ENCODE measurements around the gene PDP2.

The PDP2 gene

DNA sequence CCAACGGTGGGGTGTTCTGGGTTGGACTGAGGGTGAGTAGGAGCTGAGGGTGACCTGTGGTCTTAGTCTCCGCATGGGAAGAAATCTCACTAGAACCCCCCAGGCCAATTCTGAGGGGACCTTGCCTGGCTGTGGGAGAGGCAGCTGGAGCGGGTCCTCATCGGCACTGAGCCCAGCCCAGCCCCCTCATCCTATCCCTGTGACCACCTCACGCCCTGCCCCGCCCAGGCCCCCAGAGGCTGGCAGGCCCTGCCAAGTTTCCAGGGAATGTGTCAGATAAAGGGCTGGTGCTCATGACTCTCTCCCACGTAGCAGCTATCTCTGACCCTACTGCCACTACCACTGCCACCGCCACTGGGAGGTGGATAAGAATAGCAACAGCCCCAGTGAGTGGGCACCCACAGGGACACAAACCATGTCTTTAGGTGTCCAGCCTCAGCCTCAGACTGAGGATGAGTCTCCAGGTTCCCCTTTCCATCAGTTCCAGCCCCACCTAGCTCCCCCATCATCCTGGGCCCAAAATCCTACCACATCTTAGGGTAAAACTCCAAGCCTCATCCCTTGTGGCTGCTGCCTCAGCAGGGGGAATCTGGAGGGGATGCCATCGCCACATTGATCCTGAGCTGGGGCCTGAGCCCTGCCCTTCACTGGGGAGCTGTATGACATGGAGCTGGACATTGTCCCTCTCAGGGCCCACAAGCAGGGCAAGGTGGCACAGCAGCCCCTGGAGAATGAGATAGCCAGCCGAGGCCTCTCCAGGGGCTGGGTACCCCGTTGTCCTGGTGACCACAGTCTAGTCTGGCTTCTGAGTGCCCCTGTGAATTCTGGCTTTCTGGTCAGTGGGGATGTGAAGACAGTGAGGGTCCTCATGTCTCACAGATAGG is 23.5 kb downstream of the PDP2 start:
- Histone ChIP-seq H3K4me1 (ENCODE audit: control insufficient read depth, insufficient read depth, low read length) (peaks cover 55% of the 10 kb centered on the region), H3K27ac (ENCODE audit: low read depth, low read length) (peak overlapping the region; percentile 94), H3K36me3 (ENCODE audit: control insufficient read depth, insufficient read depth, low read length) (no peaks in the 10 kb centered on the region), H3K27me3 (ENCODE audit: control insufficient read depth, insufficient read depth, low read length) (no peaks in the 10 kb centered on the region), H3K4me3 (ENCODE audit: low read length) (no peak overlapping the region), H3K9ac (ENCODE audit: low read length) (no peak overlapping the region)

DNA sequence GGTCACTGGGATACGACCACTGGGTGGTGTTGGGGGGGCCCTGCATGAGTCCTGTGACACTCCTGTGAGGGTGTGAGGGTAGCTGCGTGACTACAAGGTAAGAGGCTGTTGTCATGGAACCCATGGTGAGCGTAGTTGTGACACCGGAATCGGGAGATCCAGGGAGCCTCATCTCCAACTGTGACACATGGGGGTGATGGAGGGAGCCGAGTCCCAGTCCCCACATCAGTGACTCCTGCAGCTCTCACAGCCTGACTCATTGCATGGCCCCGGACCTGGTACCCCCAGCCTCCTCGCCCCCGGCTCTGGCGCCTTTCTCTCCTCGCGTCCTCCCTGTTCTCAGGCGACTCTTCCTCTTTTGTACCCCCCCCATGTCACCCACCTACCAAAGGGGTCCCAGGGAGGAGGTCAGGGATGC is 24.1 kb downstream of the PDP2 start:
- peak overlapping the region; percentile 34 for H3K27ac ChIP-seq (ENCODE audit: low read depth, low read length)
- H3K4me1 ChIP-seq (ENCODE audit: control insufficient read depth, insufficient read depth, low read length): peaks cover 52% of the 10 kb centered on the region
- H3K9ac ChIP-seq (ENCODE audit: low read length): no peak overlapping the region

DNA sequence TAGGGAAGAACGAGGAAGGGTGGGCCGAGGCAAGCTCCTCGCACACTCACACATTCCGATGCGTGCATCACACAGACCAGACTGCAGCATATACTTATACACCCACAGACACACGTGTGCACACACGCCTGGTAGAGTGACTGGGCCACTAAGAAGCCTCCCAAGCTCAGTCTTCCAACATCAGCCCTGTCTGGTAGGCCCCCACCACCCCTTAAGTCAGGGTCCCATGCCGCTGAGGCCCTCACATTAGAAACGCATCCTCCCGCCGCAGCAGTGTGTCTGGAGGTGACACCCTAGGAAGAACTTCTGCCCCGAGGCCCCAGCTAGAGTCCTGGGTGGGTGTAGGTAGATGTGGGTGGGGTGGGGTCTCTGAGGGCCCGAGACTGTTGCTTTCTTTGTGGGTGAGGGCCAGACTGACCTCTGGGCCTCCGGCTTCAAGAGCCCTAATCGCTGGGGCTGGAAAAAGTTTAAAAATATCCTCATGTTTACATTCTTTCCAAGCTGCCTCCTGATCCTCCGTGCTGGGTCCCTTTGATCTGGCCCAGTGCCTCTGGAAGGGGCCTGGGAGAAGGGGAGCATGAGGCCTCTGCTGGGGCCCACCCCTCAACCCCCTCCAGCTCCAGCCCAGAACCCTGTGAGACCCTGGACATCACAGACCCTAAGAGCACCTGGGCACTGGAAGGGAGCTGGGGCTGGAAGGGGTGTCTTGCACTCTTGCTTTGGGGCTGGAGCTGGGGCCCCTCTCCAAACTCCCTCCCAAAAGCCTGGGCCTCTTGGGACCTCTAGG is 24.7 kb downstream of the PDP2 start:
- Histone ChIP-seq H3K27me3 (ENCODE audit: control insufficient read depth, insufficient read depth, low read length) (no peaks in the 10 kb centered on the region), H3K27ac (ENCODE audit: low read depth, low read length) (peak overlapping the region; percentile 34), H3K4me3 (ENCODE audit: low read length) (peak overlapping the region; percentile 31)

More for the DNA sequence above, 24.1 kb downstream of the PDP2 start:
- no peaks in the 10 kb centered on the region for H3K36me3 ChIP-seq (ENCODE audit: control insufficient read depth, insufficient read depth, low read length)
- H3K27me3 ChIP-seq (ENCODE audit: control insufficient read depth, insufficient read depth, low read length): no peaks in the 10 kb centered on the region
- peak overlapping the region; percentile 31 for H3K4me3 ChIP-seq (ENCODE audit: low read length)

DNA sequence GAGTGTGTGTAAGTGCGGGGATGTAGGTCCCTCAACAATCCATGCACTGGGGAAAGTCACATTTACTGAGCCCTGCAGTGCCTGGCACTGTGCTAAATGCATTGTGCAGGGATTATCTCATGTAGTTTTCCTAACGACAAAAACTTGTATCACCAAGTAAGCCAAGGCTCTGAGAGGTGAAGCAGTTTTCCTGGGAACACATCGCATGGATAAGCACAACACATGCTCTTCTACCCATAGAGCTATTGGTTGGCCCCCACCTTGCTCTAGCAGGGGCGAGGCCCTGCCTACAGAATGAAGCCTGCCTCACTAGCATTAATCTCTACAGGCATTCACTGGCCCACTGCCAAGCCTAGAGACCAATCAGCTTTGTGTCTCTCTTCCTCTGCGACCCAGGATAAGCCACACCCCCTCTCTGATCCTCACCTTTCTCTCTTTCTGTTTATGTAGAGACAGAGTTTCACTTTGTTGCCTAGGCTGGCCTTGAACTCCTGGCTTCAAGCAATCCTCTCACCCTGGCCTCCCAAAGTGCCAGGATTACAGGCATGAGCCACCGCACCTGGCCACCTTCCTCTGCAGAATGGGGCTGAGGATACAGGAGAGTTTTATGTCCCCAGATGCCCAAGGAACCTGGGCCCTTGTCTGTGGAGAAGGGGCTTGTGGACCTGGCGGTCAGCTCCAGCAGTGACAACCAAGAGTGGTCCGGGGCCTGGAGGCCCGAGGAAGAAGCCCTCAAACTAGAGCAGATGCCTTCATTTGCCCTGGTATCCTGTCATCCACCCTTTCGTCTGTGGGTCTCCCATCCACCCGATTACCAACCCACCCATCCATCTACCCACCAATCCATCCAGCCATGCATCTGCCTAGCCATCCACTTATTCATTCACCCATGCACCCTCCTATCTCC is 25.6 kb downstream of the PDP2 start:
- H3K27ac ChIP-seq (ENCODE audit: low read depth, low read length): peak overlapping the region; percentile 34
- H3K4me3 ChIP-seq (ENCODE audit: low read length): peak overlapping the region; percentile 2
- peaks cover 38% of the 10 kb centered on the region for H3K4me1 ChIP-seq (ENCODE audit: control insufficient read depth, insufficient read depth, low read length)
- no peaks in the 10 kb centered on the region for H3K27me3 ChIP-seq (ENCODE audit: control insufficient read depth, insufficient read depth, low read length)
- no peaks in the 10 kb centered on the region for H3K36me3 ChIP-seq (ENCODE audit: control insufficient read depth, insufficient read depth, low read length)
- no peak overlapping the region for H3K9ac ChIP-seq (ENCODE audit: low read length)

More for the DNA sequence above, 24.7 kb downstream of the PDP2 start:
- no peaks in the 10 kb centered on the region for H3K36me3 ChIP-seq (ENCODE audit: control insufficient read depth, insufficient read depth, low read length)
- H3K9ac ChIP-seq (ENCODE audit: low read length): no peak overlapping the region
- peaks cover 46% of the 10 kb centered on the region for H3K4me1 ChIP-seq (ENCODE audit: control insufficient read depth, insufficient read depth, low read length)

DNA sequence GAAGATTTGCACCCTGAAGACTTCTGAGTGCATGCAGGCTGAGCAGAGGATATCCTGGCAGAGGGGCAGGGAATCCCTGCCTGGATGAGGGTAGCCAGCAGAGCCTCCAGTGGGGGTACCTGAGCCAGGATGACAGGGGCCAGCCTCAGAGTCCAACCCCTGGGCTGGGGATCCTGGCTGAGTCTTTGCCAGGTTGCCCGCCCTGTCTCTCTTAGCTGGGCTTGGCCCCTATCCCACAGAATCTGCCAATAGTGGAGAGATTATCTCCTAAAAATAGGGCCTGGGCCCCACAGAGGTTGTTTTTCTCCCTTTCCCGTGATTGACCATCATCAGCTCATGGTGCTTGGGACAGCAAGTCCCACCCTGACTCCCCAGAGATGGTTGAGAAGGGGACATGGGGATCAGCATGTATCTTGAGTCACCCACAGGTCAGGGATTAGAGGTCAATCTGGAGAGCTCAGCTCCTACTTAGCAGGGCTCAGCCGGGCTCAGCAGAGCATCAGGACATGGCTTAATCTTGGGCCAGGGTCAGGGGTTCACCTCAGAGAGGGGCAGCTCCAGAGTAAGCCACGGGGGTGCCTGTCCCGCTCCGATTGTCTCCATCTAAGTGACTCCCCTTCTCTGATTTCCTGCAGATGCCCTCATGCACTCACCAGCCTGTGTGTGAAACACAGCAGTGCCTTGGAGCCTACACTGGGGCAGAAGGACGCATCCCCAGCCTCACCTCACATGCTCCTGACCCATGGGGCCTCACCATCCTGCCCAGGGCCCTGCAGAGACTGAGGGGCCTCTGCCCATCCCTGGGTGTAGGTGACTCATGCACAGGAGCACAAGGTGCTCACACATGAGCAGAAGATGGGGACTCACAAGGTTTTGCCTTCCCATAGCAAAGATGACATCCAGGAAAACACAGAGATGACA is 26.9 kb downstream of the PDP2 start:
- no peak overlapping the region for H3K4me3 ChIP-seq (ENCODE audit: low read length)
- no peaks in the 10 kb centered on the region for H3K27me3 ChIP-seq (ENCODE audit: control insufficient read depth, insufficient read depth, low read length)
- peaks cover 30% of the 10 kb centered on the region for H3K4me1 ChIP-seq (ENCODE audit: control insufficient read depth, insufficient read depth, low read length)
- no peaks in the 10 kb centered on the region for H3K36me3 ChIP-seq (ENCODE audit: control insufficient read depth, insufficient read depth, low read length)
- H3K27ac ChIP-seq (ENCODE audit: low read depth, low read length): no peak overlapping the region
- H3K9ac ChIP-seq (ENCODE audit: low read length): no peak overlapping the region

DNA sequence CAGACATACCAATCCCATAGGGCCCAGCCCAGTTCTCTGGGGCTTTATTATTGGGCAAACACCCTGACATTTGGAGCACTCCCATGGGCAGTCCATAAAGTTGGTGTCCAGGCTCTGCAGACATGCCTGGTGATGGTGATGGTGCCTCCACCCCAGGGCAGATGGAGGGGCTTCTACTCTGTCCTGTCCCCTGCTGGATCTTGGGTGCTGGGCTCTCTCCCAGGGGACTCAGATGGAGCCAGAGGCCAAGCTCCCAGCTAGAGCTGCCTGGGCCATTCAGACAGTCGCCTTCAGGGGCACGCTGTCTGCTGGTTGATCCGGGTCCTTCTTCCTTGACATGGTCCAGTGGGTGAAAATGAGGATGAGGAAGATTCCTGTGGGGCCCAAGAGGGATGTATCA is 27.8 kb downstream of the PDP2 start:
- H3K4me1 ChIP-seq (ENCODE audit: control insufficient read depth, insufficient read depth, low read length): peaks cover 25% of the 10 kb centered on the region
- H3K27me3 ChIP-seq (ENCODE audit: control insufficient read depth, insufficient read depth, low read length): no peaks in the 10 kb centered on the region
- no peak overlapping the region for H3K4me3 ChIP-seq (ENCODE audit: low read length)
- H3K36me3 ChIP-seq (ENCODE audit: control insufficient read depth, insufficient read depth, low read length): no peaks in the 10 kb centered on the region
- H3K9ac ChIP-seq (ENCODE audit: low read length): no peak overlapping the region
- H3K27ac ChIP-seq (ENCODE audit: low read depth, low read length): no peak overlapping the region

DNA sequence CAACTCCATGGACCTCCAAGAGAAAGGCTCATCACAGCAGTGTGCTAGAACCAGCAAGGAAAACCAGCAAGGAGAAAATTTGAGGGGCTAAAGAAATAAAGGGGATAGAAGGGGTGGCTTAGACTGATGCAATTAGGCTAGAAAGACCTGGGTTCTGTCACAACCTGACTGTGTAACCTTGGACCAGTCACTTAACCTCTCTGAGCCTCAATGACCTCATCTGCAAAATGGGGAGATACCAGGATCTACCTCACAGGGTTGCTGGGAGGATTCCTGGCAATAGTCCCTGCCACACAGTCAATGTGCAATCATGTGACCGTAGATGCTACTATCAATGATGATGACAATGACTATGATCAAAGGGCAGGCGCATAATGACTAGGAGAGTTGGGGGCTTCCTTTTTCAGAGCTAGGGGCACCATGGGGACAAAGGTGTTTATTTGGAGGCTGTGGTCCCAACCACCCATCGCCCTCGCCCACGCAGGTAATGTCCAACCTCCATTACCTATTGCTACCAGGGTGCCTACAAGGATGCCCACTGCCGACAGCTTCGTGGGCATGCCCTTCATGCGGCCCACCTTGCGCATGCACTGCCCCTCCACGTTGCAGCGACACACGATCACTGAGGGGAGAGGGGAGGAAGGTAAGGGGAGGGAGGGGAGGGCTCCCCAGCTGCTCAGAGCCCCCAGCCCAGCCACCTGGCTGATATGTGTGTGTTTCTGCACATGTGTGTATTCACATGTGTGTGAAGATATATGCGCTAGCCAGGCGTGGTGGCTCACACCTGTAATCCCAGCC is 28.6 kb downstream of the PDP2 start:
- H3K4me3 ChIP-seq (ENCODE audit: low read length): no peak overlapping the region
- H3K9ac ChIP-seq (ENCODE audit: low read length): no peak overlapping the region
- H3K27ac ChIP-seq (ENCODE audit: low read depth, low read length): no peak overlapping the region
- peaks cover 18% of the 10 kb centered on the region for H3K4me1 ChIP-seq (ENCODE audit: control insufficient read depth, insufficient read depth, low read length)
- H3K27me3 ChIP-seq (ENCODE audit: control insufficient read depth, insufficient read depth, low read length): no peaks in the 10 kb centered on the region
- H3K36me3 ChIP-seq (ENCODE audit: control insufficient read depth, insufficient read depth, low read length): no peaks in the 10 kb centered on the region

DNA sequence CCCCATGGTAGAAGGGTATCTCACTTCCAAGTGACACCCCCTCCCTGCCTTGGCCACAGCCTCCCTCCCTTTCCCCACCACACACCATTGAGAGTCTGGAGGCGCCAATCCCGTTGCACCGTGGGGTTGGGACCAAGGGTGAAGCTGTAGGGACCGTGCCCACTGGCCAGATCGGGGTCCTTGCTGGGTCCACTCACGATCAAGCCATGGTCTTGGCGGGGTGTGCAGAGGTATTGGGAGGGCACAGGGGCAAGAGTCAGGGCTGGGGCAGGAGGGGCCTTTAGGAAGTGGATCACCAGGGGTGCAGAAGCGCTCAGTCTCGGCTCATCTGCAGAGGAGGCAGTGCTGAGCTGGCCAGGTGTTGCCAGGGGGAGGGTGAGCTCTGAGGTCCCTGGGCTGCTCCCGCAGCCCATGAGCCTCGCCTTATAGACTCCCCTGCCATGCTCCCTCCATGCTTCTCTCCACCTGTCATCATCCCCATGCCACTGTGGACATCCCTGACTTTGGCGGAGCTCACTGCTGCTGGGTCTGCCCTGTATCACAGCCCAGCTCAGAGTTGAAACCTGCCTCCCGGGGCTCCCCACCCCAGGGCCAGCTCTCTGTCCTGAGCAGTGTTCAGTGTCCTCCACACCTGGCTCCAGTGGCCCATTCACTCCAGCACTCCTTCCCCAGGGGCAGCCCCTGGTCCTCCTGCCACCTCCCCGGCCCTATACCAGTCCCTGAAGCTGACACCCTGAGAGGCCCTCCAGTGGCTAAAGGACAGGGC is 30.0 kb downstream of the PDP2 start:
- Histone ChIP-seq H3K4me1 (ENCODE audit: control insufficient read depth, insufficient read depth, low read length) (peaks cover 5% of the 10 kb centered on the region), H3K27ac (ENCODE audit: low read depth, low read length) (no peak overlapping the region), H3K36me3 (ENCODE audit: control insufficient read depth, insufficient read depth, low read length) (no peaks in the 10 kb centered on the region), H3K4me3 (ENCODE audit: low read length) (no peak overlapping the region), H3K27me3 (ENCODE audit: control insufficient read depth, insufficient read depth, low read length) (no peaks in the 10 kb centered on the region), H3K9ac (ENCODE audit: low read length) (no peak overlapping the region)

DNA sequence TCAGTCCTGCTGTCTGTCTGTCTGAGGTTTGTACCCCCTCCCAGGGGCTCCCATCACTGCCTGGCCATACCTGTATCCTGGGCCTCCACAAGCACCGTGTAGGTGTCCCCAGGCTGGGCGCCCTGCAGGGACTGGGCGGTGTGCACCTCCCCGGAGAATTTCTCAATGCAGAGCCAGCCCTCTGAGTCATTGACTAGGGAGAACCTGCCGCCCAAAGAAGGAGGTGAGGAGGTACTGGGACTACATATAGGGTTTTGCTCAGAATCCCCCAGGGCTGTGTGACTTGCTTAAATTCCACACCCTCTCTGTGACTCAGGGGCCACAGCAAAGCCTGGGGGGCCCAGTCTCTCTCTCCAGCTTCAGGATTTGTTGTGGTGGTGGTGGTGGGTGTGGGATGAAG is 30.8 kb downstream of the PDP2 start:
- no peak overlapping the region for H3K27ac ChIP-seq (ENCODE audit: low read depth, low read length)
- H3K4me1 ChIP-seq (ENCODE audit: control insufficient read depth, insufficient read depth, low read length): no peaks in the 10 kb centered on the region
- H3K9ac ChIP-seq (ENCODE audit: low read length): no peak overlapping the region
- H3K27me3 ChIP-seq (ENCODE audit: control insufficient read depth, insufficient read depth, low read length): no peaks in the 10 kb centered on the region
- H3K4me3 ChIP-seq (ENCODE audit: low read length): no peak overlapping the region
- H3K36me3 ChIP-seq (ENCODE audit: control insufficient read depth, insufficient read depth, low read length): no peaks in the 10 kb centered on the region

DNA sequence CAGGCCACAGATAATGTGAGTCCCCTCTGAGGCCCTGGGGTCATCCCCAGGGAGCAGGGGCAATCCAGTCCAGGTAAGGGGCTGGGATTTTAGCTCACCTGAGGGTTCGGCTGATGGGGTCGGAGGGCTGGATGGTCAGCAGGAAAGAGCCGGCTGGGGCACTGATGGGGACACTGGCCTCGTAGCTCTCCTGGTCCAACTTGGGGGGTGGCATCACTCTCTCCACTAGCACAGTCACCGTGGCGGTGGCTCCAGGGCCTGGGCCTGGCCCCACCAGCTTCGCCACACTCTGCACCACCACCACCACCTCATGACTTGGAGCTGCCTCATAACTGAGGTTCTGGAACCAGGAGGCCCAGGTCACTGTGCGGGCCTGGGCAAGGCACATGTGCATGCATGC is 31.5 kb downstream of the PDP2 start:
- H3K4me1 ChIP-seq (ENCODE audit: control insufficient read depth, insufficient read depth, low read length): no peaks in the 10 kb centered on the region
- no peak overlapping the region for H3K4me3 ChIP-seq (ENCODE audit: low read length)
- H3K27me3 ChIP-seq (ENCODE audit: control insufficient read depth, insufficient read depth, low read length): no peaks in the 10 kb centered on the region
- H3K27ac ChIP-seq (ENCODE audit: low read depth, low read length): no peak overlapping the region
- H3K9ac ChIP-seq (ENCODE audit: low read length): no peak overlapping the region
- no peaks in the 10 kb centered on the region for H3K36me3 ChIP-seq (ENCODE audit: control insufficient read depth, insufficient read depth, low read length)
